Hematopoietic multipotent progenitor cell treated with erythropoietin and hydrocortisone succinate and interleukin-3 and kit ligand, for 4 days (in vitro differentiated cells): ENCODE data around the gene AKAP6.
A peak's percentile ranks its signal among the peaks of the same experiment; 100 is the strongest.

ENCODE experiments used
- DNase-seq: peaks from one replicate; pipeline ENCODE4 v3.0.0-alpha.2; 2015

Gene AKAP6

DNA sequence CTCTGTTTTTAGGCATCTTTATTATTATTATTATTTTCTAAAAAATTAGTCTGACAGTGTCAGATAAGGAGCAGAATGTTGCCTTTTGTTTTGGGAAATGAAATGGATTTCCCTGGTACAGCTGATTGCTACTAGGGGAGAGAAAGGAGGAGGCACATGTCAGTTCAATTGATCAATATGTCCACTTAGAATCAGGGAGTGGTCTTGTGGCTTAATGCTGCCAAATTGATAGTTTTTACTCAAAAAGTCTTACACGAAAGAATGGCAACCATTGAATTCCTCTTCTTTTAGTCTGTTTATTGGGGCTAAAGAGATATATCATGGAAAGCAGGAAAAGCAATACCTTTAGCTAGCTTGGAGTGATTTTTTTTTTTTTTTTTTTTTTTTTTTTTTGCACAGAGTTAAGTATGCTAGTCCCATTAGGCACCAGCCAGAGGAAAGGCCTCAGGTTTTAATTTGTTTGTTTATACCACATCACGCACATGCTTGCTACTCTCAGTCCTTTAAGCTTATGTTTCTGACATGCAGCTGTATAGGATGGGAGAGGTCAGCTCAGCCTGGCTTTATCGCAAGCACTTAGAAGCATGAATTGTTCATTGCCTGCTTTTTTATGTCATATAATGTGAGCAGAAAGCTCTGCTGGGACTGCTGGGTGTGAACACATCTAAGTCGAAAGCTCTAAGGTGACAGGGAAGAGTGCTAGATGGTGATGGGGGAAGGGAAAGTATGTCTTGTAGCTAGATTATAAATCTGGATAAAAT, 1.4 kb downstream of the AKAP6 start:
- DNase-seq: no peak

DNA sequence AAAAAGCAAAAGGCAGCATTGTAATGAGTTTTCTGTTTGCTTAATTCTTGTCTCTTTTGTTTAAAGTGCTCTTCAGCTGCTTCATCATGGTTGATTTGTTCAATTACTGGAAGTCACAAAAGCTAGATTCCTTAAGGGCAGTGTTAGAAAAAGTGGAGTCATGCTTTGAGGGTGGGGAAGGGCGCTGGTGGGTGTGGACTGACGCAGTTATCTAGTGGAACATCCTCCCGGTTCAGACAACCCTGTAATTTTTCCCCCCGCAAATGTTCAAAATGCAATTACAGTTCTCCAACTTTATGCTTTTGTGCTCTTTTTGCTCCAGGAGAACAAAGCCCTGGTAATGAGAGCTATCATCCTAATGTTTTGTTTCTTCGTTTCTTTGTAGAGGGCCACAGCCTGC, 2.1 kb downstream of the AKAP6 start:
- peak; percentile 61 for DNase-seq

DNA sequence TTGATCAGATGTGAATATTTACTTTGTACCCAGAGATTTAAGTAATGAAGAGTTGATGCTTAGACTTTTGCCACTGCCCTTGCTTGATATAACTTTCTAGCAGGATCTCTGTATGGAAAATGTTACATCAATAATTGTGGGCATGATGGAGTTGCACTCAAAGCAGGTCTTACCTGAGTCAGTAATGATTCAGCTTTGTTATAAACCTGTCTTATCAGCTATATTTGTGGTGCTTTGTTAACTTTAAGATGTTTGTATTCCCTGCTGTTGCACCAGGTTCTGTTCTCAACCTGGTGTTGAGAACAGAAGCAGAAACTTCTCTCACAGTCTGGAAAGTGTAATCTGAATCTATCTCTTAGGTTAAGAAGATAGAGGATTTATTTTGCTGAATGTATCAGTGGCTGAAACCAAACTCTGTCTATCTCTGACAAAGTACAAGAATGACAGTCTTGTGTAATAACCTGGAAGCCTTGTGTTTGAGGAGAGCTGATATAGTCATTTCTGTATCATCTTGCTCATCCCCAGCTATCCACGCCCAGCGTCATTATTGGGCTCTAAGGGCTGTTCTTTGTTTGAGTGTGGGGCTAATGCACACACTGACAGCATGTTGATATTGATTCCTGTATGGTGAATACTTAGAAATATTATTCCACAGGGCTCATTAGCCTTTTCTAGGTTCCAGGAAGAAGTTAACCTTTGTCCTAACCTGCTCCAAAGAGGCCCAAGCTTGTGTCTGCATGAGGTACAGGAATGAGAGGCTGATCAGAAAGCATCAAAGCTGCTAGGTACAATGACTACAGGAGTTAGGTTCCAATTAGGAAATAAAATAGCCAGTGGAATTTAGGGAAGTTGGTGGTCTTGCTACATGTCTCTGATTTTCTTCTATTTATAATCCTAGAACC, 3.6 kb downstream of the AKAP6 start:
- DNase-seq: no peak

DNA sequence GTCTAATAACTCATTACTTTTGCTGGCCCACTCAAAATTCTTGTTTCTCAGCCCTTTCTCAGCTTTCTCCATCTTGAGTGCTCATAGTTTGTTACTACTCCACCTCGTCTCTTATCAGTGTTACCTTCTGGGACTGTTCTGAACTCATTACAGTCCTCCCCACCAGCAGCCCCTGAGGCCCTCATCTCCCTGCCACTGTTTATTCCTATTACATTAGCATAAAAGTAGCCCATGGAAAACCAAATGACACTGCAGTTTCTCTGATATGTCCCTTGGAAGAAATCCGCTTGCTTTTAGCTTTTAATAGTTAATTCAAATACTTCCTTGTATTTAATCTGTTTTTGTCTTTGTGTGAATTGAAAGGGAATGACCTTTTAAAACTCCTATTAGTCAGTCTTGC, 7.6 kb downstream of the AKAP6 start:
- peak; percentile 32 for DNase-seq

DNA sequence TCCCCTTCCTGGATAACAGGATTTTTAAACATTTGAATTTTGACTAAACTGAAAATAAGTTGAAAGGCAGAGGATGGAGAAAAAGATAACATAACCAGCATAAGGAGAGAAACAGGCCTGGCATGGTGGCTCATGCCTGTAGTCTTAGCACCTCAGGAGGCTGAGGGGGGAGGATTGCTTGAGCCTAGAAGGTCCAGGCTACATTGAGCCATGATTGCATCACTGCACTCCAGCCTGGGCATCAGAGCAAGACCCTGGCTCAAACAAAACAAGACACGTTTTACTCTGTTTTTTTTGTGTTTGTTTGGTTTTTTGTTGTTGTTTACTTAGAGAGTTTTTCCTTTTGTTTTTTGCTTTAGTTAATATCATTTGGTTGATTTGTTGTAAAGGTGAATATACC, 8.7 kb downstream of the AKAP6 start:
- DNase-seq: no peak

DNA sequence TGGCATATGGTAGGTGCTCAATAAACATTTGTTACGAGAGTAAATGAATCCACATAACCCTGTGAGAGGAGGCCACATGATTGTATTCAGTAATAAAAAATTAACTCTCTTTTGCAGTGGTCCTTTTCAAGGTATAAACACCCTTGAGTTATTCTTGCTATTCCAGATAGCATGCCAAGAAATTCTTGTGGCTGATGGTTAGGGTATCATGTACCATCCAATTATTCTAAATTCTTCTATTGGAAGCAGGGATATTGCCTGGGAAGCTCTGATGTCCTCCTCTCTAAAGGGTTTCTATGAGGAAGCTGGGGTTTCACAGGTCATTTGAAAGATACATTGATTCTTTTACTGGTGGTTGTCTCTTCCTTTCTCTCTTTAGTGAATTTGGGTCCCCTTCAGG, 10.1 kb downstream of the AKAP6 start:
- no peak for DNase-seq

DNA sequence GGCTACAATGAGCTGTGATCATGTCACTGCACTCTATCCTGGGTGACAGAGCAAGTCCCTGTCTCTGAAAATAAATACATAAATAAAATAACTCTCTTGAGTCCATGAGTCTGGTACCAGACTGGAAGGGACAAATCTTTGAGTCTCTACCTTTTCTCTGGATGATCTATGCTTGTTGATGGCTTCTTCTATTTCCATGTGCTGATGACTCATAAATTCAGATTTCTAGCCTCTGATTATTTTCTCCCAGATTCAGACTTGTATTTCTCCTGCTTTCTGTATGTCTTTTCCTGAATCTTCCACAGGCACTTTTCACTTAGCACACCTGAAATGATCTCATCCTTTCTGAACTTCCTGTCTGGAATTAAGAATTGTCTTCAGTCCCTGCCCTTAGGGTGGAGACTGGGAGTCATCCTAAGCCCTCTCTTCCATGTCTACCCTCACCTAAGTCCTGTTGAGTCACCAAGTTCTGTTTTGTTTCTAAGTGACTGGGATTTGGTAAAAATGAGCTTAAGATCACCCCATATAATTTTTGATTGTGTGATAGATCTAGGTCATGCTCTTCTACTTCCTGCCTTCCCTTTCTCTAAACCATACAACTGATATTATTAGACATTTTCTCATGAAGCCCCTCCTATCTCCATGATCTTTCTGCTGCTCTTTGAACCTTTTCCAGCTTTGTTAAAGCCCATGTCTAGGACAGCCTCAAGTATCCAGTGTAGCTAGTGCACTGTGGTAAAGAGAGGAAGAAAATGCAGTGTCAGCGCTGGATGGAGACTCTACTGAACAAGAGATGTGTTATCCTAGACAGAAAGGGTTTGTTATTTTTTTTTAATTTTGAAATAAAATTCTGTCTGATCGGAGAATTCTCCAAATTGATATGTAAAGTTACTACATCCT, 13.1 kb downstream of the AKAP6 start:
- DNase-seq: no peak

DNA sequence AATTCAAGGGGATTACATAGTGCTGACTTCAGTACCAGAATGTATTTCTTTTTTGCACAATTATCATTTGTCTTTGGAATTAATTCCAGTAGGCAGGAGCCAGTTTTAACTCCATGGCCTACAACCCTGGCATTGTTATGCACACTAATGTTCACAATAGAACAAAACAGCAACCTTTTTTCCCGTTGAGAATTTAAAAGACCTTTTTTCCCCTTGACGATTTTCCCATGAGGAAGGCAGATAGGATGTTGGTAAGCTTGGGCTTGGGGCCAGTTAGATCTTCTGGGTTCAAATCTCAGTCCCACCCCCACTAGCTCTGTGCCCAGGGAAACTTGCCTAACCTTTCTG, 13.7 kb downstream of the AKAP6 start:
- DNase-seq: no peak

DNA sequence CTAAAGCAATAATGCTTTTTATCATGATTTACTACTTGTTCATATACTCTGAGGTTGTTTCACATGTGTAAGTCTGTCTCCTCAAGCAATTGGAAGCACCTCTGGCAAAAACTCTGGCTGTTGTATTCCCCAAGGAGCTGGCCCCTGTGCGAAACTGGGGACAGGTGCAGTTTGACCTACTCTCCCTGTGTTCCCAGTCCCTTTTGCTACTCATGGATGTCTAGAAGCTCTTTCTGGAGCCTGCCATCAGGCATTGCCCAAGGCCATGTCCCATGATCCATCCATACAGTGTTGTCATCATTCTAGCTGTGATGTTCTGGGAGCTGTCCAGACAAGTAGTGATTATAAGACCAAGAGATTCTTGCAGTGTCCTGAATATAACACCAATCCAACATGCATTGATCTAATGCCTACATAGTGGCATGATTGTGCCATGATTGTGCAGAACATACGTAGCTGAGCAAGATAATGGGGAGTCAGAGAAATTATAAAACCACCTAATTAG, 14.9 kb downstream of the AKAP6 start:
- no peak for DNase-seq

DNA sequence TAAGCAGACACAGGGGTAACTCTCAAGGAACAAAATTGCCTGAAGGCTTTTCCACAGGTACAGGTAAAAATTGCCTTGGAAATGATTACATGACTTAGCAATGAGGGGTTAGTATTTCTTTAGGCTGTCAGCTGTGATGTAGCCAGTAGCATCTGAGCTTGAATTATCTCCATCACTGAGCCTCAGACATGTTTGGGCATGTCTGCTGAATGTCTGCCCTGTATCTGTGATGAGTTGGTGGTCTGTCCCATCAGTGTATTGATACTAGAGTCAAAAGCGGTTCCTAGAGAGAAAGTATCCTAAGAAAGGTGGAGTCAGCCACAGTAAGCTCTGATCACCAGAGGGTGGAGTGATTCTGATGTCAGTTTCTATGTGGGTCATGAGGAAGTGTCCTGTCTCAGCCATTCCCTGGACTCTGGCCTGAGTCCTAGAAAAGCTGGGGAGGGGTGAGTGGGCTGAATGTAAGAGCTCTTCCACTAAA, 16.3 kb downstream of the AKAP6 start:
- DNase-seq: no peak

DNA sequence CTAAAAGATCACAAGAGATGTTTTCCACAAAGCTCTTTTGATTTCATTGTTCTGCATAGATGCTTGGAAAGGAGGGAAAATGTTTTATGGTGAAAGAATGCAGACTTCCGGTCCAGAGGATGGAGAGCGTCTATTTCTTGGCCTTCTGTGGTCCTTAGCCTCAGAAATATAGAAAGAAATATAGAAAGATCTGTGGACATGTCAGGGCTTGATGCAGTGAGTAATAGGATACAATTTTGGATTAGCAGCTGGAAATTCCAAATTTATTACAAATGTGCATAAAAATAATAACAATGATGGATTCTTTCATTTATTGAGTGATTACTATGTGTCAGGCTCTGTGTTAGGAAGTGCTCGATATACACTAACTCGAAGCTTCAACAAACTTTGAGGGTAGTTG, 20.2 kb downstream of the AKAP6 start:
- DNase-seq: no peak

DNA sequence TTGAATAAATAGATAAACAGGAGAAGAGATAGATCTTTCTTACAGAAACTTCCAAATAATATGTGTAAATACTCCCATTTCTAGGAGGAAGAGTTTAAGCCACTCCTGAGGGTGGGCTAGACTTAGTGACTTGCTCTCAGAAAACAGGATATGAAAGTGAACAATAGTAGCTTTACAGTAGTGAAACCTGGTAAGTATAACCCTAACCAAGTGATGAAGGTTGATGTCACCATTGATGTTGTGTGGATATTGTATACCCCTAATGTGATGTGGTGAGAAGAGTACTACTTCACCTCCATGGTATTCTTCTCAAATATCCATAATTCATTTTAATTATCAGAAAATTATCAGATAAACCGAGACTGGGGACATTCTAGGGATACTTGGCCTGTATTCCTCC, 20.9 kb downstream of the AKAP6 start:
- DNase-seq: no peak

DNA sequence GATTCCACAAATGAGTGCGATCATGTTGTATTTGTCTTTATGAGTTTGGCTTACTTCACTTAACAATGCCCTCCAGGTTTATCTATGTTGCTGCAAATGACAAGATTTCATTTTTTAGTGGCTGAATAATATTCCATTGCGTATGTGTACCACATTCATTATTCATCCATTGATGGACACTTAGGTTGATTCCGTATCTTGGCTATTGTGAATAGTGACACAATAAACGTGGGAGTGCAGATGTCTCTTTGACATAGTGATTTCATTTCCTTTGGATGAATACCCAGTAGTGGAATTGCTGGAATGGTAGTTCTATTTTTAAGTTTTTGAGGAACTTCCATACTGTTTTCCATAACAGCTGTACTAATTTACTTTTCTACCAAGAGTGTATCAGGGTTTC, 23.5 kb downstream of the AKAP6 start:
- DNase-seq: no peak

DNA sequence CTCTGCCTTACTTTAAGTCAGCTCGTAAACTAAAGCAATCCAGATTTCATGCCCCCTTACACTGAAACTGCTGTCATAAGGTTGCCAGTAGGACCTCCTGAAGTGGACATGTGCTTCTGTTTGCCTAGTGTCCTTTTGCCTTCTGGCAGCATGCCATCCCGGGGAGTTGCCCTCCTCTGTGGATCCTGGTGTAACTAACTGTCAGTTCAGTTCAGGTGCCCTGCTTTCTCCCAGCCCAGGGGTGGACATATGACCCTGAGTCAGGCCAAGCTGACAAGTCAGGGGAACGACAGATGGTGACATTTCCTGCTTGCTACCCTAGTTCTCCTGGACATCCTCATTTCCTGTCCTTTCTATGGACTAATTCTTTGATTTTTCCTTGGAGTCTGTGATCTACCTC, 25.6 kb downstream of the AKAP6 start:
- DNase-seq: no peak

DNA sequence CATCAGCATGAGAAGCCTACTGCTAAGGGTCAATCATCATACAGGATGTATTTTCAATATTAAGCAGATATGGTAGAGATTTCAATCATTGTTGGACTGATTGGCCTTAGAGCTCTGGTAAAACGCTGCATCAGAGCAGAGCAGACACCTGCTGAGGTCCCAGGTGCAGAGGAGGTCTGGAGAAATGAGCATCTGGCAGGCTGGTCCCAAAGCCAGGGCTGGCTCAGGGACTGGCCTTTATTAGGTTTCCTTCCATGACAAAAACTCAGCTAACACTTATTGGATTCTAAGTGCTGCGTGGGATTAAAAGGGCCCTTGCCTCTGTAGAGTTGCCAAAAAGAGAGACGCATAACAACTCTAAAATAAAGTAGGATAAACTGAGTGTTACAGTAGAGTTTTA, 29.7 kb downstream of the AKAP6 start:
- no peak for DNase-seq

DNA sequence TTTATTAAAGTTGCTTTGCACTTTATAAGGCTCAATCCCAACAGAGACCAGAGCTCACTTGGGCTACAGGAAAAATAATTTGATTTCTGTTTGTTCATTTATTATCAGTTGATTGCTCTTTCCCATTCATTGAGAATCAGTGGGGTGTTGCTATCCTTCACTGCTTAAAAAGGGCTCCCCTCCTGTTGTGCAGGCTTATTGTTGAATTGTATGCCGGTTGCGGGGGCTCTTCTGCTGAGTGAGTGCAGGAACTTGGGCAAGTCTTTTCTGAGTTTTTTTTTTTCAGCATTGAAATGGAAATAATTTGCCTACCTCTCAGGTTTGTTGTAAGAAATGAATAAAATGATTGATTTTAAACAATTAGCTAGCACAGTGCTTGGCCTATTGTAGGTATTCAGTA, 32.6 kb downstream of the AKAP6 start:
- no peak for DNase-seq

DNA sequence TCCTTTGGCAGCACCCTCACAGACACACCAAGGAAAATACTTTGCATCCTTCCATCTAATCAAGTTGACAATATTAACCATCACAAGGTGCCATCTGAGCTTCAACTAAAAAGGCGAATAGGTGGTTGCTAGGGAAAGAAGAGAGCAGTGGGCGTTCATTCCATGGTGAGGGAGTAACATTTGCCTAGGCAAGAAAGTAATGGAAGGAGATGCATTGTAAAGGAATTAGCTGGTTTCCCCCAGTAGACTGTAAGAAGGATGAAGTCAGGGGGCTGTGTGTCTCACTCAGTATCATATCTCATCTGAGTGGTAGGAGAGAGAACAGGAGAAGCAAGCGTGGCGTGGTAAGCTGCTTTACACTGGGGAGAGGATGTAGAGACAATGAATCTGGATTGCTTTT, 34.7 kb downstream of the AKAP6 start:
- DNase-seq: no peak

DNA sequence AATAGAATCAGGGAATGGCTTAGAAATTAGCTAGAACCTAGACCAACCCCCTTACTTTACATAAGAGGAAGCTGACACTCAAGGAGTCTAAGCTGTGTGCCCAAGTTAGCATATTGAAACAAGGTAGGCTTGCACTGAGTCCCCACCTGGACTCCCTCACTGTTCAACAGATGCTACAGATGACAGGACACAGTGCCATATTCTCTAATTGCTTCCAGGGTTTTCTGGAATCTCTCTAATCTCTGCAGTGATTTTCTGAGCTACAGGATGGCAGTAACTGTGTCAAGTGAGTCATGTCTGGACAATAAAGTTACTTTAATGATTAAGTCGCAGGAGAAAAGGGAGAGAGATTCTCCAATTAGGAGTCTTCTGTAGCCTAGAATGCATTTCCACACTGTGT, 35.8 kb downstream of the AKAP6 start:
- DNase-seq: no peak

DNA sequence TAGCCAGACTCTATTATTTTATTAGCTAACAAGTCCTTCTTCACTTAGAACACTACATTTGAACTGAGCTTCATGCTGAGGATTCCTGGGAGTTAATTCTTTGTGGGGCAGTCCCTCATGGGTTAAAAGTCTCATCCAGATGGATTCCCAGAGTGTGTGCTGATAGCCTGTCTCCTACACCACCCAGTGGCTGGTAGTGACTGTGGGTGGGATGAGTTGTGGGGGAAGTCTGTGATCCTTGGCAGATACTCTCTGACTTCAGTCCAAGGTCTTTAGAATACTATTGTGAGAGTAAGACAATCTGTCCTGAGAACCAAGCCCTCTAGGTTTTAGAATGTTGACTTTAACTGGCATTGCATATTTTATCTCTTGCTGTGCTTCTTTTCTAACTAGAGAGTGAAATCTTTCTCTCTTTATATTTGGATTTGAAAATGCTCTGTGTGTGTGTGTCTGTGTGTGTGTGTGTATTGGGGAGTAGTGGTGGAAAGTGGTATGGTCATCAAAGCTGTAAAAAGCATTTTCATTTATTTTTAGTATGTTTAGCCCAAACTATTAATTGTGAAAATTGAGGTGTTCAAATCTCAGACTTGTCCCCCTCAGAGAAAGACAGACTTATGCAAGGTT, 37.3 kb downstream of the AKAP6 start:
- no peak for DNase-seq

DNA sequence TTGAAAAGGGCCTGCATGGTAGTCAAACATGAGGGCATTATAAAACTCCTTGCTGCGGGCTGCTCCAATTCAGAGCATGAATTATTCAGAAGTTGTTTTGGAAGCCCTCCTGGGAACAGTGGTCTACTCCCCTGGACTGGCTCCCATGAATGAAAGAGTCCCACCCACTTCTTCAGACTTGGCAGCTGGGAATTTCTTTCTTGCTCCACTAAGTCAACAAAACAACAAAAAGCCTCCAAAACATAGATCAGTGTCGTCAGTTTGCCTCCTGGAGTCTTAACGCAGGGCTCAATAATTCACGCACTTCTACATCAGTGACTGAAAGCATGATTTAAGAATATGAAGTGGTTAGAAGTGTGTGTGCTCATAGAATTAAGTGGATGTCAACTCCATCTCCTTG, 37.9 kb downstream of the AKAP6 start:
- no peak for DNase-seq

DNA sequence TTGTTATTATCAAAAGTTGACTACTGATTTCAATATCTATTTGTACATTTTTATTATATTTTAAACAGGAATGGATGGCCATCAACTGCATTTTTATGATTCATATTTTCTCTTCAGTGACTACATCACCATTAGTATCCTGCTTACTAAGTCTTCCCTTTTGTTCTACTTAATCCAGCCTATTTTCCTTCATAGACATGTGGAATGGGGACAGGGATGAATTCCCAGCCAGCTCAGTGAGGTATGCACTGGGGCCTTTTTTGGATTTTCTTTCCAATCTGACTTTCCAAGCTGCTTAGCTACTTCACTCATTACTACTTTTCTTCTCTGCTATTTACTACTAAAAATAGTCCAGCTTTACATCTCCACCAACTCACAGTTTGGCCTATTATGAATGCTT, 38.4 kb downstream of the AKAP6 start:
- DNase-seq: no peak

DNA sequence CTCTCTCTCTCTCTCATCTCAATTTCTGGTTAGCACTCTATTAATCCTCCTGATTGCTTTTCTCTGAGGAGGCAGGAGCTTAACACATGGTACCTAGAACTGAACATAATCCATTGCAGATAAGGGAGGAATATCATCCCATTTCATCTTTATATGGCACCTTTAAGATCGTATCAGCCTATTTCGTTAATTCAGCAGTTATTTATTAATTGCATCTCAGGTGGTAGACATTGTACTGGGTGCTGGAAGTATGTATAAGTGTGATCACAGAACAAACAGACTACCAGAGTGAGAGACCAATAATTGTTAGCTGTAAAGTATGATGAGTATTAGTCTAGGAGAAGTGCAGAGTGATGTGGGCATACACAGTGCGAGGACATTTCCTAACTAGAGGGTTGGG, 39.0 kb downstream of the AKAP6 start:
- no peak for DNase-seq

DNA sequence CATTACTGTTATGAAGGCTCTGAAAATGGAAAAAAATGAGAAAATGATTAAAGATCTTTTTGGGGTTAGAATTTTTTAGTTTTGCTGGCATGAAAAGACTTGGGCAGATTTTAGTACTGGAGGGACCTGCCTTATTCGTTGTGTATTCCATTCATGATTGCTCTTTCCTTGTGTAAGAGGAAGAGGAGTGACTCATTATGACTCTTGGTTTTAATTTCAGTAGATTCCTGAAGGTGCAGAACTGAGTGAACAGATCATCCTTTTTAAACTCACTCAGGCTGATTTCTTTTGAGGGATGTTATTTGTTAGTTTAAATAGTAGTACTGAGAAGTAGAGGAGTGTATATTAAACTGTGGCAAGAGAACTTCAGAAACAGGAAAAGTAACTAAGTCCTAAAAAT, 41.6 kb downstream of the AKAP6 start:
- DNase-seq: no peak
